ENCODE data around the gene GRAP. TPM values are rescaled to one million over a fixed set of nuclear protein-coding genes. Genes with fewer than 3 reads are reported as not detected.

GRAP gene
- total RNA-seq, 1 donor from 2014 or later, result 1.8 TPM

- no peak overlapping the region for H3K27ac ChIP-seq
- DNase-seq (ENCODE audit: low spot score in 2 of 2), result no peak
- H3K9me3 ChIP-seq, result peaks cover 0 to 16% of the 10 kb centered on the region in 2 donors
- intact Hi-C loops (cut with DNase I), result no loop called here
- H3K4me1 ChIP-seq, result no peaks in the 10 kb centered on the region
- no peaks in the 10 kb centered on the region for H3K27me3 ChIP-seq
- no peak overlapping the region for H3K4me3 ChIP-seq
- TF ChIP-seq, protein P1, sequence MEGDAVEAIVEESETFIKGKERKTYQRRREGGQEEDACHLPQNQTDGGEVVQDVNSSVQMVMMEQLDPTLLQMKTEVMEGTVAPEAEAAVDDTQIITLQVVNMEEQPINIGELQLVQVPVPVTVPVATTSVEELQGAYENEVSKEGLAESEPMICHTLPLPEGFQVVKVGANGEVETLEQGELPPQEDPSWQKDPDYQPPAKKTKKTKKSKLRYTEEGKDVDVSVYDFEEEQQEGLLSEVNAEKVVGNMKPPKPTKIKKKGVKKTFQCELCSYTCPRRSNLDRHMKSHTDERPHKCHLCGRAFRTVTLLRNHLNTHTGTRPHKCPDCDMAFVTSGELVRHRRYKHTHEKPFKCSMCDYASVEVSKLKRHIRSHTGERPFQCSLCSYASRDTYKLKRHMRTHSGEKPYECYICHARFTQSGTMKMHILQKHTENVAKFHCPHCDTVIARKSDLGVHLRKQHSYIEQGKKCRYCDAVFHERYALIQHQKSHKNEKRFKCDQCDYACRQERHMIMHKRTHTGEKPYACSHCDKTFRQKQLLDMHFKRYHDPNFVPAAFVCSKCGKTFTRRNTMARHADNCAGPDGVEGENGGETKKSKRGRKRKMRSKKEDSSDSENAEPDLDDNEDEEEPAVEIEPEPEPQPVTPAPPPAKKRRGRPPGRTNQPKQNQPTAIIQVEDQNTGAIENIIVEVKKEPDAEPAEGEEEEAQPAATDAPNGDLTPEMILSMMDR (IDR thresholded peaks at IDR 0.05), result no peak
- peaks cover 0 to 2% of the 10 kb centered on the region in 2 donors for H3K36me3 ChIP-seq
Observed at GRCh38 chr17:18991531-18992315, 55.0 kb downstream of the GRAP start.

DNA sequence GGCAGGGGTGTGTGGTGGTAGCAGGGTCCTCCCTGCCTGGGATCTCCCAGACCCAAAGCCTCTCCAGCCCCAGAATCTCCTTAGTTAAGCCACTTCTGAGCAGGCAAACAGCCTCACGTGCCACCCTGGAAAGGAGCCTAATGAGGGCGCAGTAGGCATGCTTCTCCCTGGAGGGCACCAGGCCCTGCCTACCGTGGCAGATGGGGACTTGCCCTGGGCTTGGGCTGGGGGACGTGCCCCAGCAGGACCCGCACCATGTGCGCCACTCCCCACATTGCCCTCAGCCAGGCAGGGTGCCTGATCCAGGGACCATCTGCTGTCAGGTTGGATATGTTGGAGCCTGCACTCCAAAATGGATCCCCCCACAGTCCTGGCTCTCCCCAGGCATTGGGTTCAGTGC, 56.4 kb downstream of the GRAP start:
- H3K27ac ChIP-seq, result no peak overlapping the region
- H3K27me3 ChIP-seq, result no peaks in the 10 kb centered on the region
- DNase-seq (ENCODE audit: low spot score in 2 of 2), result no peak
- intact Hi-C loops (cut with DNase I), result no loop called here
- peaks cover 0 to 3% of the 10 kb centered on the region in 2 donors for H3K9me3 ChIP-seq
- H3K4me1 ChIP-seq, result no peaks in the 10 kb centered on the region
- H3K36me3 ChIP-seq, result peaks cover 3 to 8% of the 10 kb centered on the region in 2 donors
- no peak overlapping the region for H3K4me3 ChIP-seq
- TF ChIP-seq, protein P1 (IDR thresholded peaks at IDR 0.05), result no peak

DNA sequence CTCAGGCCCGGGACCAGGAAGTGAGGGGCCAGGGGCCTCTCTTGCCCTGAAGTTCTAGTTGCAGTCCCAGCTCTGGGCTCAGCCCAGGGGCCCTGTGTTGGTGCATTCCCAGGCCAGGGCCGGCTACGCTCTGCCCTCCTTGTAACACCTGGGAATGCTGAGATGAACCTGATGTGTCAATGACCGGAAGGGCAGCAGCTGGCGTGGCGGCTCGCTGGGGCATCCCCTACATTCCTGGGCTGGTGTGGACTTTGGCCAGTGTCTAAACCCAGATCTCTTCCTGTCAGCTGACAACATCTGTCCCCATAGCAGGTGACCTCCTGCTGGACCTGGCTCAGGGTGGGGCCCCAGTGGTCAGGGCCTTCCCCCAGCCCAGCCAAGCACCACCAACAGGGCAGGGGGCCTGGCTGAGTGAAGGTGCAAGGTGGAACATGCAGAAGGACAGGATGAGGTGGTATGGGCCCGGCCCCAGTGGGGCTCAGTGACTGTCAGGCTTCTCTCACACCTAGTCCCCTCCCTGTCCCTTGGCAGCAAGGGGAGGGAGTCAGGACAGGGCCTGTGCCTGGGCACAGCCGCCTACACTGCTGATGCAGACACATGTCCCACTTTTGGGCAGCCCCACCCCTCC, 58.1 kb downstream of the GRAP start:
- no peaks in the 10 kb centered on the region for H3K27me3 ChIP-seq
- H3K27ac ChIP-seq, result no peak overlapping the region
- H3K4me3 ChIP-seq, result no peak overlapping the region
- no peaks in the 10 kb centered on the region for H3K4me1 ChIP-seq
- no peaks in the 10 kb centered on the region for H3K9me3 ChIP-seq
- H3K36me3 ChIP-seq, result peaks cover 8 to 11% of the 10 kb centered on the region in 2 donors
- intact Hi-C loops (cut with DNase I), result no loop called here
- no peak for DNase-seq (ENCODE audit: low spot score in 2 of 2)
- TF ChIP-seq, protein P1 (IDR thresholded peaks at IDR 0.05), result no peak

DNA sequence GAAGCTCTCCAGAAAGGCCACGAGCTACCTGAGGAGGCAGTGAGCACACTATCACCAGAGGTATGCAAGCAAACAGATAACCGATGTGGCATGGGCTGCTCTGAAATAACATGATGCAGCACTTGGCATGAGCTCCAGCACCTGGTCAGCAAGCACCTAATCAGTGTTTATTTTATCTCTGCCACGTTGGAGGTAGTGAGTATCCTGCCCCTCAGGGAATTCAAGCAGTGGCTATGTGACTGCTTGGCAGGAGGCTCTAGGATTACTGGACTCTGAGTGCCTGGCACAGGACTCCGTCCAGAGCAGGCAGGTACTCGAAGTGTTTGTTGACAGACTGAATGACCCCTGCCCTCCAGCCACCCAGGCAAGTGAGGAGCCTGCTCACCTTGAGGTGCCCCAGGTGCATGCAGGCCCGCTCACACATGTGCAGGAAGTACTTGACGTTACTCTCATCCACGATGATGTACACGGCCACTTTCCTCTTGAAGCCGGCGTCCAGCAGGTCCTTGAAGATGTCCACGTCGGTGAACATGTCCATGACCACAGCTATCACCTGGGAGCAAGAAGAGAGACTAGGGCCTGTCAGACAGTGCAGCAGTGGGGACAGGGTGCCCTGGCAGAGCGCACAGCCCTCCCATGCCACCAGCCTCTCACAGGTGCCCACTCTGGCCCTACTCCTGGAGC, 58.8 kb downstream of the GRAP start:
- Histone ChIP-seq H3K4me1 (no peaks in the 10 kb centered on the region), H3K36me3 (peaks cover 8 to 11% of the 10 kb centered on the region in 2 donors), H3K27ac (no peak overlapping the region), H3K9me3 (no peaks in the 10 kb centered on the region), H3K4me3 (no peak overlapping the region), H3K27me3 (no peaks in the 10 kb centered on the region)
- DNase-seq (ENCODE audit: low spot score in 2 of 2), result no peak
- TF ChIP-seq, protein P1 (IDR thresholded peaks at IDR 0.05), result no peak
- intact Hi-C loops (cut with DNase I), result no loop called here

DNA sequence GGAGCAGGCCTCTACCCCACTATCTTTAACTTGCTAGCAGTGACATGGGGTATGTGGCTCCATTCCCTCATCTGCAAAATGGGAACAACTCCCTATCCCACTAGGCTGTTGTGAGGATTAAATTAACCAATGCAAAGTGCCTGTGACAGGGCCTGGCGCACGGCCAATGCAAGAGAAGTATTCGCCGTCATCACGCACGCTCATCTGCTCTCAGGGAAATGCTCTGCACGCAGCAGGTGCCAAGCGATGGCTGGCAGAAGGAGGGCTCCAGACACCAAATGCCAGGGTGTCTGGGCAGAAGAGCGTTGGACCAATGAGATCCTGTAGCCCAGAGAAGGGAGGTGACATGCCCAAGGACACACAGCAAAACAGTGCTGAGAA, 59.5 kb downstream of the GRAP start:
- Histone ChIP-seq H3K27ac (no peak overlapping the region), H3K27me3 (no peaks in the 10 kb centered on the region), H3K4me1 (no peaks in the 10 kb centered on the region), H3K9me3 (no peaks in the 10 kb centered on the region), H3K36me3 (peaks cover 8 to 11% of the 10 kb centered on the region in 2 donors), H3K4me3 (no peak overlapping the region)
- DNase-seq (ENCODE audit: low spot score in 2 of 2), result no peak
- intact Hi-C loops (cut with DNase I), result no loop called here
- TF ChIP-seq, protein P1 (IDR thresholded peaks at IDR 0.05), result no peak

All from ascending aorta (tissue), 2 donors.